A549 (cell line): ENCODE results near the gene STXBP4.

Experiments
- BHLHE40 ChIP-seq: IDR thresholded peaks from 2 replicates; pipeline ENCODE4 v1.6.1; 2012; ENCODE audit warnings: low read depth, low read length, inconsistent platforms
- EHMT2 ChIP-seq: fragments of 200-600 bp; sonication (generic); IDR thresholded peaks from 2 replicates; pipeline ENCODE4 v1.6.1; 2016; ENCODE audit warnings: antibody characterized with exemption, low read depth, mild to moderate bottlenecking, moderate library complexity
- EP300 ChIP-seq, 2 experiments: fragments of >200 bp; sonication (Bioruptor Twin); formaldehyde crosslinking; IDR thresholded peaks; 2 replicates in 1 of 2; 3 replicates in 1 of 2; pipeline ENCODE4 v1.6.1; 2016 to 2017
- FOXS1 ChIP-seq: fragments of 250-450 bp; sonication (Bioruptor Pico); IDR thresholded peaks from 2 replicates; pipeline ENCODE4 v1.5.0; 2020; ENCODE audit warnings: mild to moderate bottlenecking, moderate library complexity
- JUN ChIP-seq, 2 experiments: fragments of >200 bp; sonication (Bioruptor Twin); formaldehyde crosslinking; IDR thresholded peaks; 2 replicates in 1 of 2; 3 replicates in 1 of 2; pipeline ENCODE4 v1.6.1; 2016 to 2017
- MAFK ChIP-seq: fragments of 450-650 bp; IDR thresholded peaks from 2 replicates; pipeline ENCODE4 v1.6.1; 2014; ENCODE audit not compliant: partially characterized antibody
- MYC ChIP-seq: IDR thresholded peaks from 2 replicates; pipeline ENCODE4 v1.6.1; 2012; ENCODE audit warnings: mild to moderate bottlenecking, inconsistent platforms, low read length, improper control_type of control experiment, borderline replicate concordance
- POLR2A ChIP-seq: IDR thresholded peaks from 2 replicates; pipeline ENCODE4 v1.6.1; 2012; ENCODE audit warnings: mild to moderate bottlenecking, low read length
- POLR2AphosphoS2 ChIP-seq: conservative IDR thresholded peaks from 2 replicates; pipeline ENCODE4 v1.6.1; 2012; ENCODE audit warnings: low read length, improper control_type of control experiment, inconsistent platforms
- RAD21 ChIP-seq, 2 experiments: fragments of >200 bp in 1 of 2; sonication (Bioruptor Twin) in 1 of 2; formaldehyde crosslinking in 1 of 2; IDR thresholded peaks in 1 of 2; conservative IDR thresholded peaks in 1 of 2; 2 replicates in 1 of 2; 3 replicates in 1 of 2; pipeline ENCODE4 v1.6.1; 2012 to 2018; ENCODE audit warnings: inconsistent platforms in 1 of 2
- TP53 ChIP-seq: fragments of 250-450 bp; sonication (Bioruptor Pico); IDR thresholded peaks from 2 replicates; pipeline ENCODE4 v1.5.0; 2021; ENCODE audit warnings: mild to moderate bottlenecking, moderate library complexity
- TF ChIP-seq, protein P1 (sequence below): fragments of >200 bp; sonication (Bioruptor Twin); formaldehyde crosslinking; IDR thresholded peaks from 3 replicates; pipeline ENCODE4 v1.5.1; 2016
- TF ChIP-seq, protein P2 (sequence below): fragments of 200-600 bp; sonication (generic); IDR thresholded peaks from 2 replicates; pipeline ENCODE4 v1.6.1; 2016; ENCODE audit warnings: antibody characterized with exemption, mild to moderate bottlenecking, moderate library complexity
- TF ChIP-seq, protein P3 (sequence below): fragments of >200 bp; sonication (Bioruptor Twin); formaldehyde crosslinking; IDR thresholded peaks from 2 replicates; pipeline ENCODE4 v1.6.1; 2016

DNA sequence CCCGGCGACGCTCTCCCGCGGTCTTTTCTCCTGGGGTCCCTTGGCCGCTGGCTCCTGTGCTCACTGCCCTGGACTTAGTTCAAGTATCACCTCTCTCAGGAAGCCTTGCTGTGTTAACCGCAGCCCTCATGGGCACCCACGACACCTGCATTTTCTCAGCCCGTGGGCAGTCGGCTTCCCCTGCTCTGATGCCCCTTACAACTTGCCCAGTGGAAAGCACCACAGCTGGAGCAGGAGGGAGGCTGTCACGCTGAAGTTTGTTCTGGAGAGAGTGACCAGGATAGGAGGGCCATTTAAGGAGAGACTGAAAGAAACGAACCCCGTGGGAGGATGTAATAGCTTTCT, 395 bp downstream of the STXBP4 start:
- TF ChIP-seq, protein P1, sequence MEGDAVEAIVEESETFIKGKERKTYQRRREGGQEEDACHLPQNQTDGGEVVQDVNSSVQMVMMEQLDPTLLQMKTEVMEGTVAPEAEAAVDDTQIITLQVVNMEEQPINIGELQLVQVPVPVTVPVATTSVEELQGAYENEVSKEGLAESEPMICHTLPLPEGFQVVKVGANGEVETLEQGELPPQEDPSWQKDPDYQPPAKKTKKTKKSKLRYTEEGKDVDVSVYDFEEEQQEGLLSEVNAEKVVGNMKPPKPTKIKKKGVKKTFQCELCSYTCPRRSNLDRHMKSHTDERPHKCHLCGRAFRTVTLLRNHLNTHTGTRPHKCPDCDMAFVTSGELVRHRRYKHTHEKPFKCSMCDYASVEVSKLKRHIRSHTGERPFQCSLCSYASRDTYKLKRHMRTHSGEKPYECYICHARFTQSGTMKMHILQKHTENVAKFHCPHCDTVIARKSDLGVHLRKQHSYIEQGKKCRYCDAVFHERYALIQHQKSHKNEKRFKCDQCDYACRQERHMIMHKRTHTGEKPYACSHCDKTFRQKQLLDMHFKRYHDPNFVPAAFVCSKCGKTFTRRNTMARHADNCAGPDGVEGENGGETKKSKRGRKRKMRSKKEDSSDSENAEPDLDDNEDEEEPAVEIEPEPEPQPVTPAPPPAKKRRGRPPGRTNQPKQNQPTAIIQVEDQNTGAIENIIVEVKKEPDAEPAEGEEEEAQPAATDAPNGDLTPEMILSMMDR = no peak
- TF ChIP-seq EHMT2 (no peak), FOXS1 (CRISPR knock-in tag) (no peak), MAFK (no peak), RAD21 (conservative IDR thresholded peaks at IDR 0.05 in 1 of 2, IDR thresholded peaks at IDR 0.05 in 1 of 2) (no peak), POLR2AphosphoS2 (no peak), BHLHE40 (no peak), POLR2A (no peak), EP300 (IDR thresholded peaks at IDR 0.05) (no peak), TP53 (CRISPR knock-in tag) (no peak), JUN (IDR thresholded peaks at IDR 0.05) (no peak), MYC (no peak)
- TF ChIP-seq, protein P2, sequence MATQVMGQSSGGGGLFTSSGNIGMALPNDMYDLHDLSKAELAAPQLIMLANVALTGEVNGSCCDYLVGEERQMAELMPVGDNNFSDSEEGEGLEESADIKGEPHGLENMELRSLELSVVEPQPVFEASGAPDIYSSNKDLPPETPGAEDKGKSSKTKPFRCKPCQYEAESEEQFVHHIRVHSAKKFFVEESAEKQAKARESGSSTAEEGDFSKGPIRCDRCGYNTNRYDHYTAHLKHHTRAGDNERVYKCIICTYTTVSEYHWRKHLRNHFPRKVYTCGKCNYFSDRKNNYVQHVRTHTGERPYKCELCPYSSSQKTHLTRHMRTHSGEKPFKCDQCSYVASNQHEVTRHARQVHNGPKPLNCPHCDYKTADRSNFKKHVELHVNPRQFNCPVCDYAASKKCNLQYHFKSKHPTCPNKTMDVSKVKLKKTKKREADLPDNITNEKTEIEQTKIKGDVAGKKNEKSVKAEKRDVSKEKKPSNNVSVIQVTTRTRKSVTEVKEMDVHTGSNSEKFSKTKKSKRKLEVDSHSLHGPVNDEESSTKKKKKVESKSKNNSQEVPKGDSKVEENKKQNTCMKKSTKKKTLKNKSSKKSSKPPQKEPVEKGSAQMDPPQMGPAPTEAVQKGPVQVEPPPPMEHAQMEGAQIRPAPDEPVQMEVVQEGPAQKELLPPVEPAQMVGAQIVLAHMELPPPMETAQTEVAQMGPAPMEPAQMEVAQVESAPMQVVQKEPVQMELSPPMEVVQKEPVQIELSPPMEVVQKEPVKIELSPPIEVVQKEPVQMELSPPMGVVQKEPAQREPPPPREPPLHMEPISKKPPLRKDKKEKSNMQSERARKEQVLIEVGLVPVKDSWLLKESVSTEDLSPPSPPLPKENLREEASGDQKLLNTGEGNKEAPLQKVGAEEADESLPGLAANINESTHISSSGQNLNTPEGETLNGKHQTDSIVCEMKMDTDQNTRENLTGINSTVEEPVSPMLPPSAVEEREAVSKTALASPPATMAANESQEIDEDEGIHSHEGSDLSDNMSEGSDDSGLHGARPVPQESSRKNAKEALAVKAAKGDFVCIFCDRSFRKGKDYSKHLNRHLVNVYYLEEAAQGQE = no peak
- TF ChIP-seq, protein P3, sequence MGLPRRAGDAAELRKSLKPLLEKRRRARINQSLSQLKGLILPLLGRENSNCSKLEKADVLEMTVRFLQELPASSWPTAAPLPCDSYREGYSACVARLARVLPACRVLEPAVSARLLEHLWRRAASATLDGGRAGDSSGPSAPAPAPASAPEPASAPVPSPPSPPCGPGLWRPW = no peak
